Stimulated activated CD4-positive, alpha-beta T cell treated with anti-CD3 and anti-CD28 coated beads, Interleukin-12 subunit alpha, Interleukin-12 subunit beta, amount 100 ng/mL, for 24 hours (primary cell): ENCODE results near the gene SCT.

Experiments
- DNase-seq, 2 experiments: peaks; one replicate each; pipeline ENCODE4 v3.0.0-alpha.2; 2020; ENCODE audit warnings: low read depth in 2 of 2

The SCT gene

GRCh38 chr11:623349-623869, 3.6 kb downstream of the SCT start:
- no peak for DNase-seq

DNA sequence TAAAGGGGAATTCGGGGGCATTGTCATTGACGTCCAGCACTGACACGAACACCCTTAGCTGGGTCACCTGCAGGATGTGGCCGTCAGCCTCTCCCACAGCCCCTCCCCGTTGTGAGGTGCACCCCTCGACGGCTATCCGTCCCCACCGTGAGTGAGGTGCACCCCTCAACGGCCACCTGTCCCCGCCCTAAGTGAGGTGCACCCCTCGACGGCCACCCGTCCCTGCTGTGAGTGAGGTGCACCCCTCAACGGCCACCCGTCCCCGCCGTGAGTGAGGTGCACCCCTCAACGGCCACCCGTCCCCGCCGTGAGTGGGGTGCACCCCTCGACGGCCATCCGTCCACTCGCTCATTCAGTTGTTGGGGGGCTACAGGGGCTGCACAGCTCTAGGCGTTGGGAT, 5.1 kb downstream of the SCT start:
- no peak for DNase-seq

DNA sequence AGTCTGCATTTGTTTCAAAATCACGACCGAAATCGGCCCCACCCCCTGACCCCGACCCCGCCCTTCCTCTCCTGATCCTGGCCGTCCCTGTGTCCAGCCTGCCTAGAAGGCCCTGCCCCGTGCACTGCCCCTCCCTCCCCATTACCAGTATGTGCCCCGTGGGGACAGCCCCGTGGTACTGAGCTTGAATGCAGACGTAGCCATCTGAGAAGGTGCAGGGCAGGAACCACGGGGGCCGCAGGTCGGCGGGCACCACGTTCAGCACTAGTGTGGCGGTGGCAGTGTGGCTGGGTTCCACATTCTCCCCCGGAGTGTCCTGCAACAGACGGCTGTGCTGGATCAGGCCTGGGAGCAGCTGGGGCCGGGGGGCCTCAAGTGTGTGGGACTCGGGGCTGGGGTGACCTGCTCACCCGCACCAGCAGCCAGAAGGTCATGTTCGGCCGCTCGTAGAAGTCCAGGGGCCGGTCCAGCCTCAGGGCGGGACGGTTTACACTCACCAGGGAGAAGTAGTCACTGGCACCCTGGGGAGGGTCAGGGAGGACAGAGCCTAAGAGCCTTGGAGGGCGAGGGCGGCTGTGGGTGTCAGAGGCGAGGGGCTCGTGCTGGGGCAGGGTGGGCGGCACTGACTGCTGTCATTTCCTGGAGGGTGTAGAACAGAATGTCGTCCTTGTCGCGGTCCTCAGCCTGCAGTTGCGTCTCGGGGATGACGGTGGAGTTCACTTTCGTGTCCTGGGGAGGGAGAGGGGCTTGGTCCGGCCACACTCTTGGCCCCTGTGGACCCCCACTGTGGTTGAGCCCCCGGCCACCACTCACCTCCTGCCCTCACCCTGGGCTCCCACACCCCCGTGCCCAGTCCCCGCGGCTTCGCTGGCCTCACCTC, 5.8 kb downstream of the SCT start:
- DNase-seq: no peak

GRCh38 chr11:620201-620600, 6.8 kb downstream of the SCT start:
- no peak for DNase-seq

DNA sequence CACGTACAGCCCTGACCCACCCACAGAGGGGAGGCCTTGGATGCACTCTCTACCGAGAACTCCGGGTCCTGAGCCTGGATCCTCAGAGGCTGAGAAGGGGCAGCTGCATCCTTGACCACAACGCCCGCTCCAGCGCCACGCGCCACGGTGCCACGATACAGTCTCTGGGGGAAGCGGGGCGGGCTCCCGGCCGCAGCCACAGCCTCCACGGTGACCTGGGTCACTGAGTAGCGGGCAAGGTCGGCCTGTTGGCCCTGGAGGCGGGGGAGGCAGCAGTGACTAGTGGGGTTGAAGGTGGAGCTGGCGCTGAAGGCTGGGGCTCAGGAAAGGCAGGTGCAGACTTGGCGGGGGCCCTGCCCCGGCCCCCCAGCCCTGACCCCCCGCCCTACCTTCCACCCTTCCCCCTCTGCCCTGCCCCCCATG, 7.3 kb downstream of the SCT start:
- no peak for DNase-seq

GRCh38 chr11:618856-619627, 7.9 kb downstream of the SCT start:
- no peak for DNase-seq

GRCh38 chr11:617912-618682, 8.9 kb downstream of the SCT start:
- DNase-seq: no peak

- no peak for DNase-seq
These were observed 9.6 kb downstream of the SCT start for GRCh38 chr11:617199-617911.

GRCh38 chr11:616320-617198, 10.4 kb downstream of the SCT start:
- DNase-seq: no peak

- DNase-seq: peak; percentile 63 to 81
These were observed 11.3 kb downstream of the SCT start, which contains the start of gene IRF7 for GRCh38 chr11:615504-616319. Gene IRF7, minus strand, starts transcription at chr11:615950. Its CDS starts 586 bp downstream, at chr11:615364.

DNA sequence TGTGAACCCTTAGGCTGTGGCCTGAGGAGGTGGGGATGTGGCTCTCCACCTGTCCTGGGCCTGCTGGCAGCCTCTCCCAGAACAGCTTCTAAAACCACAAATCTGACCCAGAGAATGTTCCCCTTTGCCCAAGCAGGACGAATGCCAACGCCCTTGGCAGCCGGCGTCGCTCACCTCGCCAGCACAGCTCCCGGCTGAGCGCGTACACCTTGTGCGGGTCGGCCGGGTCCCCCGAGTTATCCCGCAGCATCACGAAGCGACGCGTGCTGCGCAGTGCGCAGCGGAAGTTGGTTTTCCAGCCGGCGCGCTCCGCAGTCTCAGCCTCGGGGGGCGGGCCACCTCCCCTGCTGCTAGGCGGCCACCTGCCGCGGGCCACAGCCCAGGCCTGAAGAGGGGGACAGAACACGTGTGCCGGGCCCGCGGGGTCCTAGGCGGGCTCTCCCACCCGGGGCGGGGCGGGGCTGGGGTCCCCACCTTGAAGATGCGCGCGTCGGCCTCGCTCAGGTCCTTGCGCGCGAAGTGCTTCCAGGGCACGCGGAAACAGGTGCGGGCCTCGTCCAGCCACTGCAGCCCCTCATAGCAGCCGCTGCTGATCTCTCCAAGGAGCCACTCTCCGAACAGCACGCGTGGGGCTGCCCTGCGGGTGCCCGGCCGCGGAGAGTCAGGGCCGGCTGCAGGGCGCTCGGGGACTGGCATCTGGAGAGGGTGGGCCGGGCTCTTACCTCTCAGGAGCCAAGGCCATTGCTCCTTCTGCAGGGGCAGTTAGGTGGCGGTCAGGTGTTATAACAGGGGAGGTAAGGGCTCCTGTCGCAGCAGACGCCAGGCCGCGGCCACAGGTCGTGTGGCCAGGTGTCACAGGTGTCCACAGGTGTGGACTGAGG, 12.1 kb downstream of the SCT start:
- DNase-seq: no peak

DNA sequence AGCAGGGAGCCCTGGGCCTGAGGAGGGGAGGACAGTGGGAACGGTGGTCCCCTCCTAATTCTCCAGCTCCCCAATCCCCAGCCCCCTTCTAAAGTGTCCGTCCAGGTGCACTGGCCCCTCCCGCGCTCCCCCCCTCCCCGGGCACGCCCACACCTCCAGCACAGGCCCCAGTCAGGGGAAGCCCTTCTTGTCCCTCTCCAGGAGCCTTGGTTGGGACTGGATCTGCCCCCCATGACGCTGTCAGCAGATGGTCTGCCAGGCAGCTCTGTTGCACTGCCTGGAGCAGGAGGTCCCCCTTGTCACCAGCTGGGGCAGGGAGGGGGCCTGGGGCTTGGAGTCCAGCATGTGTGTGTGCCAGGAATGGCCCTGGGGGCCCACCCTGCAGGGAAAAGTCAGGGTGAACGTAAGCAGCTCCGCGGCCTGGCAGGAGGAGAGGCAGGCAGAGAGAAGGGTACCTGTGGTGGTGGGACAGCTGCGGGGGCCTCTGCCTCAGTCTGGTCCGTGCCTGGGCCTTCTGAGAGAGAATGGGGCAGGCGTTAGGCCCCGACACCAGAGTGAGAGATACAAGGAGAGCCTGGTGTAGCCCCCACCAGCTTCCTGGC, 12.9 kb downstream of the SCT start:
- DNase-seq: no peak

- DNase-seq: peak; percentile 59 to 79
These were observed 13.5 kb downstream of the SCT start for GRCh38 chr11:613369-613968.

DNA sequence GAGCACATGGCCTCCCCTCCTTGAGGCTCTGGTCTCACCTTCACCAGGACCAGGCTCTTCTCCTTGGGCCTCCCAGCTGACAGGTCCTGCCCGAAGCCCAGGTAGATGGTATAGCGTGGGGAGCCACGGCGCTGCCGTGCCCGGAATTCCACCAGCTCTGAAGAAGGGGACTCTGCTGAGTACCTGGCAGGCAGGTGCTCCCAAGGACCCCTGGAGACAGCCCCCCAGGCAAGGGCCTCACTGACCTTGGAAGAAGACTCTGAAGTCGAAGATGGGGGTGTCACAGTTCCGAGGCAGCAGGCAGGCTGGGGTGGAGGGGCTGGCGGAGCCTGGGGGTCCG, 14.1 kb downstream of the SCT start:
- DNase-seq: no peak

- no peak for DNase-seq
These were observed 14.6 kb downstream of the SCT start for GRCh38 chr11:612201-612960.

DNA sequence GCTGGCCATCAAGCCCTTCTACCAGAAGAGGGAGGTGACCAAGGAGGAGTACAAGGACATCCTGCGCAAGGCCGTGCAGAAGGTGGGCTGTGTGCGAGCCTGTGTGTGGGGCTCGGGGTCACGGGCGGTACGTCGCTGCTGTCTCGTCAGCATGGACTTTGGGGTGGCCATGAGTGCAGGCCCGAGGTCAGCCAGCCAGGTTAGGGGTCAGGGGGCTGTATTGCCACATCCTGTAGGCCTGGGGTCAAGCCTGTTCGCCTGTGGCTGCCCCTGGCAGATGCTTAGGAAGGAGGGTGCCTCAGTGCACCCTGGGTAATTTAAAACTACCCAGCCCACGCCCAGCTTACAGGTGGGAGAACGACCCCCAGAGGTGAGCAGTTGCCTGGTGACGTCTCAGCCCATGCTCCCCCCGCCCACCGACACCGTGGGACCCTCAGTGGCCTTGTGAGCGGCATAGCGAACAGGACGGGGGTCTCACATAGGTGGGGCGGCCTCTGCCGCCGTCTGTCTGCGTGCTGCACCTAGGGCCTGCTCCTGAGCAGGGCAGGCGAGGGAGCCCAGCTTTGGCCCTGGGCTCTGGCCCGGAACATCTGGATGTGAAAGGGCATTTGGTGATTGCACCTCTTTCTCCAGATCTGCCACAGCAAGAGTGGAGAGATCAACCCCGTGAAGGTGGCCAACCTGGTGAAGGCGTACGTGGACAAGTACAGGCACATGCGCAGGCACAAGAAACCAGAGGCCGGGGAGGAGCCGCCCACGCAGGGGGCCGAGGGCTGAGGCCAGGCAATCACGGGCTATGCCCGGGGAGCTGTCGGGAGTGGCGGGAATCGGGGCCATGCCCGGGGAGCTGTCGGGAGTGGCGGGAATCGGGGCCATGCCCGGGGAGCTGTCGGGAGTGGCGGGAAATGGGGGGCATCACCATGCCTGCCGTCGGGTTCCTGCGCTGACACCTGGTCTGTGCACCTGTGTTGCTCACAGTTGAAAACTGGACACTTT, 15.7 kb downstream of the SCT start:
- no peak for DNase-seq
